MG63 (cell line): ENCODE data around the gene SON. TPM values are rescaled to one million over a fixed set of nuclear protein-coding genes. Genes with fewer than 3 reads are reported as not detected.

ENCODE experiments used
- DNase-seq: peaks from one replicate; pipeline ENCODE4 v3.0.0-alpha.2; 2020
- H3K27me3 ChIP-seq: fragments of 250-450 bp; sonication (Bioruptor Pico); 2 replicates; pipeline ENCODE4 v1.5.1; 2020; ENCODE audit warnings: mild to moderate bottlenecking, moderate library complexity
- H3K36me3 ChIP-seq: fragments of 250-450 bp; sonication (Bioruptor Pico); 2 replicates; pipeline ENCODE4 v1.5.1; 2020; ENCODE audit warnings: mild to moderate bottlenecking, moderate library complexity
- H3K4me3 ChIP-seq: fragments of 250-450 bp; sonication (Bioruptor Pico); 2 replicates; pipeline ENCODE4 v1.5.1; 2020; ENCODE audit warnings: mild to moderate bottlenecking, moderate library complexity
- H3K9me3 ChIP-seq: fragments of 250-450 bp; sonication (Bioruptor Pico); 2 replicates; pipeline ENCODE4 v1.5.1; 2020; ENCODE audit warnings: mild to moderate bottlenecking, moderate library complexity
- total RNA-seq: library from RNA; depleted of rRNA; stranded (reverse); fragments of >200 nt; shearing (Covaris generic); gene quantifications from 2 replicates; pipeline ENCODE4 v1.2.3, GENCODE V29; 2014; ENCODE audit warnings: low replicate concordance

SON gene
- total RNA-seq, 1 experiment from 2014 or later: 124 TPM

DNA sequence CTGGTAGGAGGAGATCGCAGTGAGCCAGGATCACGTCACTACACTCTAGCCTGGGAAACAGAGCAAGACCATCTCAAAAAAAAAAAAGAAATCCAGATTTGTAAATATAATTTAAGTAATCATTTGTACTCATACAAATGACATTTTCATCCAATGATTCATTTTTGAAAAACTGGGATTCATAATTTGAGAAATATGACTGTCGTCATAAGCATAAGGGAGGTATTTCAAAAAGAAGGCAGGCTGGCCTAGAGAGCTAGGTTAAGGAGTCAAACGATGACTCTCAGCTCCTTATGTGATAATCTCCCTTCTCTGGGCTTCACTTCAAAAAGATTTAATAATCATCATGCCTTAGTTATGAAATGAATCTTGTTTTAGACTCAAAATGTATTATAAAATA, 3.2 kb upstream of the SON start:
- peaks cover 72% of the 10 kb centered on the region for H3K36me3 ChIP-seq
- DNase-seq: no peak
- no peaks in the 10 kb centered on the region for H3K9me3 ChIP-seq
- no peaks in the 10 kb centered on the region for H3K27me3 ChIP-seq
- no peak overlapping the region for H3K4me3 ChIP-seq

DNA sequence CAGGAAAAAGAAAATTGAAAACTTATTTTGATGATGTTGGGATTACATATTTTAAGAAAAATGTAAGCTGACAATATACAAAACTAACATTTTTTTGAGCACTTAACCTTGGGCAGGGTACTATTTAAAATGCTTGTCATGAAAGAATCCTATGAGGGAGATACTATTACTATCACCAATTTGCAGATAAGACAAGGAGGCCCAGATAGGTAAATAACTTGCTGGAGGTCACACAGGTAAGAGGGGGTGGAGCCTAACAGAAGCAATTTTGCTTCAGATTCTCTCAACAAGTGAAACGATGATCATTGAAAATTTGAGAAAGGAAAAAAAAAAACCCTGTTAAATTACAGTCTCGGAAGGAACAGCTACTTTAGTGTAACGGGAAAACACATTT, 2.1 kb upstream of the SON start:
- no peak for DNase-seq
- peak overlapping the region; percentile 91 for H3K4me3 ChIP-seq
- peaks cover 66% of the 10 kb centered on the region for H3K36me3 ChIP-seq
- H3K27me3 ChIP-seq: no peaks in the 10 kb centered on the region
- H3K9me3 ChIP-seq: no peaks in the 10 kb centered on the region

DNA sequence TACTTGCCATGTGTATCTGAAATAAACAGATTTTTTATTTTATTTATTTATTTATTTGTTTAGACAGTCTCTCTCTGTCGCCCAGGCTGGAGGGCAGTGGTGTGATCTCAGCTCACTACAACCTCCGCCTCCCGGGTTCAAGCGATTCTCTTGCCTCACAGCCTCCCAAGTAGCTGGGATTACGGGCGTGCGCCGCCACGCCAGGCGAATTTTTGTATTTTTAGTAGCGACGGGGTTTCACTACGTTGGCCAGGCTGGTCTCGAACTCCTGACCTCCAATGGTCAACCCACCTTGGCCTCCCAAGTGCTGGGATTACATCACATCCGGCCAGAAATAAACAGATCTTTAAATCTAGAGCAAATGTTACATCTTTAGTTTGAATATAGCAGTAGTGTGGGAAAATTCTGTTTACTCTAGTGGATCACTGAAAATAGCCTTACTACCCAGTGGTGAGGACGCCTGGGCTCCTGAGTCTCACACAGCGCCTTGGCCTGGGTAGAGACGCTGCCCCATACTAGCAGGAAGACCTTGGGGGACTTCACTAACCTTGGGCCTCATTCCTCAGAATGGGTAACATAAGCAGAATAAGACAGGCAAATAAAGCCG, 1.6 kb upstream of the SON start:
- Histone ChIP-seq H3K4me3 (peak overlapping the region; percentile 91), H3K36me3 (peaks cover 64% of the 10 kb centered on the region), H3K9me3 (no peaks in the 10 kb centered on the region), H3K27me3 (no peaks in the 10 kb centered on the region)
- DNase-seq: peak; percentile 26

DNA sequence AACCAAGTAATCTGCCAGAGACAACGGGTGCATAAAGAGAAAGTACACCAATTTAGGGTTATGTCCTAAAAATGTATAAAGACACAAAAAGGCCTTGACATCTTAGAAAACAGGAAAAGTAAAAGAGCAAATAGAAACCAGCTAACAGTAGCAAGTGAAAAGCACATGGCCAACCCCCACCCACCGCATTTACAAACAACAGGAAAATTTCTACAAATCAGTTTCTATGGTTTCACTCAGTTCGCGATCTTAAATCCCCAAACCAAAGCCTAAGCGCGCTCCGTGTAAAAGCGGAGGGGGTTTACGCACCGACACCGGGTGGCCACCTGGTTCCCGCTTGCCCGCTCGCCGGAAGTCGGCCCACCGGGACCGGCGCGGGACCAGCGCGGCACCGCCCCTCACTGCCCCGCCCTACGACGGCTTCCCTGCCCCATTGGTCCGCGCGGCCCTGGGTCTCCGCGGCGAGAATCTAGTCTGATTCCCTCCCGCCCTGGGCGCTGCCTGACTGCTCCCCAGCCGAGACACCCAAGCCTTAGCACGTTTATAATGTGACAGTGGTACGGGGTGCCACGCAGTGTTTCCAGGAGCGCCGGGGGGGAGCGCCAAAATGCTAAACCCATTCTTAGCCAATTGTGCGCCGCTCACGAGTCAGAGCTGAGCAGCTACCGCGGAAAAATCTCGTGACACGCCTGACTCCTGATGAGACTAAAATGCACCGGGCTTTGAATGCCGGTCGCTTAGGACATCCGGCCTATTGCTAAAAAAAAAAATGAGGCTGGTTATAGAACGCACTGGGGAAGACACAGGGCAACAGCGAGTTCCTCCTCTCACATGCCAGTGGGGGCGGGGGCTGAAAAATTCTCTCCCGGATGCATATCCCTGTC, 840 bp upstream of the SON start, which contains the start of gene GART:
TSS of gene GART (minus strand) at position 362 of the 884 bp plus-strand sequence. CDS start 2,802 bp downstream, outside the sequence.
- Histone ChIP-seq H3K27me3 (no peaks in the 10 kb centered on the region), H3K36me3 (peaks cover 64% of the 10 kb centered on the region), H3K9me3 (no peaks in the 10 kb centered on the region), H3K4me3 (peak within 1 kb of the TSS; percentile 91)
- peak; percentile 91 for DNase-seq

DNA sequence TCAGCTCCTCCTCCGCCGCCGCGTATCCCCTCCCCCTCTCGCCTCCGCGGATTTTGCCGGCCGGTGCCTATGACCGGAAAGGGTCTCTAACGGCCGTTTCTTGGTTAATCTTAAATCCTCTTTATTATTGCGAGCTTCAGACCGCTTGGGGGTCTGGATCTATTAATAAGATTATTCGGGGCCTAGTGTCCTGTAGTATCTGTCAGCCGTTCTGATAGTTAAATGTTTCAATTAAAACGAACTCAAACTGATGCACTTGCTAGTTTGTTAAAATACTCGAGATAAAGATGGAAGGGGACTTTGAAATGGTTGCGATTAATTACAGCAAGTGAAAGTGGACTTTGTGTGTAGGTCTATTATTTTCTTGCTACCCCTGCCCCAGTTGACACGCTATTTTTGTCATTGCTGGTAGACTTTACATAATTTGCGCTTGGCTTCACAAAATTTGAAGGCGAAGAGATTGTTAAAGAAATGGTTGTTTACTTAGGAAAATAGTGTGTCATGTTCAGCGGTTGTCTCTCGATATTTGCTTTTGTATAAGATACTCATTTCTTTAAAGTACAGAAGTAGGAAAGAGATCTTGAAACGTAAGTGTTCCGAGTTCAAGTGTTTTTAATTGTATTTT, 779 bp downstream of the SON start:
- H3K36me3 ChIP-seq: peaks cover 62% of the 10 kb centered on the region
- peak; percentile 80 for DNase-seq
- H3K9me3 ChIP-seq: no peaks in the 10 kb centered on the region
- H3K4me3 ChIP-seq: peak overlapping the region; percentile 91
- no peaks in the 10 kb centered on the region for H3K27me3 ChIP-seq

DNA sequence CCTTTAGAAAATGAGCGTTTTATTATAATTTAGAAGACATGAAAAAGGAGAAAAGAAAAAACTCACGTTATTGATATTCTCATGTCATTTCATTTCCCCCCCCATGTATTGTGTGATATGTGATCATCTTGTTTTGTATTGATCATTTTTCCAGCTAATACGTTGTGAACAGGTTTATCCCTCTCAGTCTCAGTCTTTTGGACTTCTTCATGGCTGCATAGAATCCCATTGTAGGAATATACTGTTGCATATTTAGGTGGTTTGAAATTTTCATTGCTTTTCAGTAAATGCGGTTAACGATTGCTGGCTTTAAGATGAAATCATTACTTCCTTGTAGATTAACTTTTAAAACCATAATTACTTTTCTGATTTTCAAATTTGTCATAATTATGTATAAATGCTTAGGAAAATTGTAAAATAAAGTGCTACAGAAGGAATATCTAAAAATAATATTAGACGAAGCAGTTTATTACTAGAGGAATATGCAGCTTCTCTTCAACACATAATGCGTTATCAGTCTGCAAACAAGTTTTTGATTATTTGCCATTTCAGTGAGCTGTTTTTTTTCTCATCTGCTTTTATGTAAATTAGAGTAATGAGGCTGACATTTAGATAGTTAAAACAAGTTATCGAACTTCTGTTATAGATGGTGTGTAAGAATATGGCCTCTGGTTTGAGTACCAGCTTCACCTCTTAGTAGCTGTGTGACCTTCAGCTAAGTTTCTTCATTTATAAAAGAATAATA, 1.8 kb downstream of the SON start:
- no peak for DNase-seq
- H3K9me3 ChIP-seq: no peaks in the 10 kb centered on the region
- H3K4me3 ChIP-seq: peak overlapping the region; percentile 91
- peaks cover 62% of the 10 kb centered on the region for H3K36me3 ChIP-seq
- H3K27me3 ChIP-seq: no peaks in the 10 kb centered on the region

DNA sequence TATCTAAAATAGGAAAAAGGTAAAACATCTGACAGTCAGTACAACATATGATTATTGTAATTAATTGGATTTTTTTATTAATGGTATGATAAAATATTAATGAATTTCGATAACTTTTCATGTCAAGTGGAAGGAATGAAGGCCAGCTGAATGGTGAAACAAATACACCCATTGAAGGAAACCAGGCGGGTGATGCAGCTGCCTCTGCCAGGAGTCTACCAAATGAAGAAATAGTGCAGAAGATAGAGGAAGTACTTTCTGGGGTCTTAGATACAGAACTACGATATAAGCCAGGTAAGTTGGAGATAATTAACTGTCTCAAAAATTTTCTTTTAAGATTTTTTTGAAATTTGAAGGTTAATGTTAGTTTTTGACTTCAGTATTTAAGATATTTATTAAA, 3.2 kb downstream of the SON start:
- Histone ChIP-seq H3K4me3 (peak overlapping the region; percentile 91; the same call in 1 of the 2 replicates), H3K36me3 (peaks cover 65% of the 10 kb centered on the region), H3K27me3 (no peaks in the 10 kb centered on the region), H3K9me3 (no peaks in the 10 kb centered on the region)
- DNase-seq: no peak

DNA sequence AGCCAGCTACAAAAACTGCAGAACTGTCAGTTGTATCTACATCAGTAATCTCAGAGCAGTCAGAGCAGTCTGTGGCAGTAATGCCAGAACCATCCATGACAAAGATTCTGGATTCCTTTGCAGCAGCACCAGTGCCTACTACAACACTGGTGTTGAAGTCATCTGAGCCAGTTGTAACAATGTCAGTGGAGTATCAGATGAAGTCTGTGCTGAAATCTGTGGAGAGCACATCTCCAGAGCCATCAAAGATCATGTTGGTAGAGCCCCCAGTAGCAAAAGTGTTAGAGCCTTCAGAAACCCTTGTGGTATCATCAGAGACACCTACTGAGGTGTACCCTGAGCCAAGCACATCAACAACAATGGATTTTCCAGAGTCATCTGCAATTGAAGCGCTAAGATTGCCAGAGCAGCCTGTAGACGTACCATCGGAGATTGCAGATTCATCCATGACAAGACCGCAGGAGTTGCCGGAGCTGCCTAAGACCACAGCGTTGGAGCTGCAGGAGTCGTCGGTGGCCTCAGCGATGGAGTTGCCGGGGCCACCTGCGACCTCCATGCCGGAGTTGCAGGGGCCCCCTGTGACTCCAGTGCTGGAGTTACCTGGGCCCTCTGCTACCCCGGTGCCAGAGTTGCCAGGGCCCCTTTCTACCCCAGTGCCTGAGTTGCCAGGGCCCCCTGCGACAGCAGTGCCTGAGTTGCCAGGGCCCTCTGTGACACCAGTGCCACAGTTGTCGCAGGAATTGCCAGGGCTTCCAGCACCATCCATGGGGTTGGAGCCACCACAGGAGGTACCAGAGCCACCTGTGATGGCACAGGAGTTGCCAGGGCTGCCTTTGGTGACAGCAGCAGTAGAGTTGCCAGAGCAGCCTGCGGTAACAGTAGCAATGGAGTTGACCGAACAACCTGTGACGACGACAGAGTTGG, 7.3 kb downstream of the SON start:
- DNase-seq: no peak
- peaks cover 87% of the 10 kb centered on the region for H3K36me3 ChIP-seq
- H3K27me3 ChIP-seq: no peaks in the 10 kb centered on the region
- H3K9me3 ChIP-seq: no peaks in the 10 kb centered on the region
- no peak overlapping the region for H3K4me3 ChIP-seq

DNA sequence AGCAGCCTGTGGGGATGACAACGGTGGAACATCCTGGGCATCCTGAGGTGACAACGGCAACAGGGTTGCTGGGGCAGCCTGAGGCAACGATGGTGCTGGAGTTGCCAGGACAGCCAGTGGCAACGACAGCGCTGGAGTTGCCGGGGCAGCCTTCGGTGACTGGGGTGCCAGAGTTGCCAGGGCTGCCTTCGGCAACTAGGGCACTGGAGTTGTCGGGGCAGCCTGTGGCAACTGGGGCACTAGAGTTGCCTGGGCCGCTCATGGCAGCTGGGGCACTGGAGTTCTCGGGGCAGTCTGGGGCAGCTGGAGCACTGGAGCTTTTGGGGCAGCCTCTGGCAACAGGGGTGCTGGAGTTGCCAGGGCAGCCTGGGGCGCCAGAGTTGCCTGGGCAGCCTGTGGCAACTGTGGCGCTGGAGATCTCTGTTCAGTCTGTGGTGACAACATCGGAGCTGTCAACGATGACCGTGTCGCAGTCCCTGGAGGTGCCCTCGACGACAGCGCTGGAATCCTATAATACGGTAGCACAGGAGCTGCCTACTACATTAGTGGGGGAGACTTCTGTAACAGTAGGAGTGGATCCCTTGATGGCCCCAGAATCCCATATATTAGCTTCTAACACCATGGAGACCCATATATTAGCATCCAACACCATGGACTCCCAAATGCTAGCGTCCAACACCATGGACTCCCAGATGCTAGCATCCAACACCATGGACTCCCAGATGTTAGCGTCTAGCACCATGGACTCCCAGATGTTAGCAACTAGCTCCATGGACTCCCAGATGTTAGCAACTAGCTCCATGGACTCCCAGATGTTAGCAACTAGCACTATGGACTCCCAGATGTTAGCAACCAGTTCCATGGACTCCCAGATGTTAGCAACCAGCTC, 8.2 kb downstream of the SON start:
- H3K27me3 ChIP-seq: no peaks in the 10 kb centered on the region
- H3K36me3 ChIP-seq: peaks cover 95% of the 10 kb centered on the region
- H3K9me3 ChIP-seq: no peaks in the 10 kb centered on the region
- no peak overlapping the region for H3K4me3 ChIP-seq
- no peak for DNase-seq

DNA sequence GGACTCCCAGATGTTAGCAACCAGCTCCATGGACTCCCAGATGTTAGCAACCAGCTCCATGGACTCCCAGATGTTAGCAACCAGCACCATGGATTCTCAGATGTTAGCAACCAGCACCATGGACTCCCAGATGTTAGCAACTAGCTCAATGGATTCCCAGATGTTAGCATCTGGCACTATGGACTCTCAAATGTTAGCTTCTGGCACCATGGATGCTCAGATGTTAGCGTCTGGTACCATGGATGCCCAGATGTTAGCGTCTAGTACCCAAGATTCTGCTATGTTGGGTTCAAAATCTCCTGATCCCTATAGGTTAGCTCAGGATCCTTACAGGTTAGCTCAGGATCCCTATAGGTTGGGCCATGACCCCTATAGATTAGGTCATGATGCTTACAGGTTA, 8.8 kb downstream of the SON start:
- DNase-seq: no peak
- Histone ChIP-seq H3K4me3 (no peak overlapping the region), H3K36me3 (peaks cover 95% of the 10 kb centered on the region), H3K27me3 (no peaks in the 10 kb centered on the region), H3K9me3 (no peaks in the 10 kb centered on the region)

DNA sequence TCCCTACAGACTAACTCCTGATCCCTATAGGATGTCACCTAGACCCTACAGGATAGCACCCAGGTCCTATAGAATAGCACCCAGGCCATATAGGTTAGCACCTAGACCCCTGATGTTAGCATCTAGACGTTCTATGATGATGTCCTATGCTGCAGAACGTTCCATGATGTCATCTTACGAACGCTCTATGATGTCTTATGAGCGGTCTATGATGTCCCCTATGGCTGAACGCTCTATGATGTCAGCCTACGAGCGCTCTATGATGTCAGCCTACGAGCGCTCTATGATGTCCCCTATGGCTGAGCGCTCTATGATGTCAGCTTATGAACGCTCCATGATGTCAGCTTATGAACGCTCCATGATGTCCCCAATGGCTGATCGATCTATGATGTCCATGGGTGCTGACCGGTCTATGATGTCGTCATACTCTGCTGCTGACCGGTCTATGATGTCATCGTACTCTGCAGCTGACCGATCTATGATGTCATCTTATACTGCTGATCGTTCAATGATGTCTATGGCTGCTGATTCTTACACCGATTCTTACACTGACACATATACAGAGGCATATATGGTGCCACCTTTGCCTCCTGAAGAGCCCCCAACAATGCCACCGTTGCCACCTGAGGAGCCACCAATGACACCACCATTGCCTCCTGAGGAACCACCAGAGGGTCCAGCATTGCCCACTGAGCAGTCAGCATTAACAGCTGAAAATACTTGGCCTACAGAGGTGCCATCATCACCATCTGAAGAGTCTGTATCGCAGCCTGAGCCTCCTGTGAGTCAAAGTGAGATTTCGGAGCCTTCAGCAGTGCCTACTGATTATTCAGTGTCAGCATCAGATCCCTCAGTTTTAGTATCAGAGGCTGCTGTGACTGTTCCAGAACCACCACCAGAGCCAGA, 9.5 kb downstream of the SON start:
- H3K9me3 ChIP-seq: no peaks in the 10 kb centered on the region
- H3K36me3 ChIP-seq: peaks cover 93% of the 10 kb centered on the region
- DNase-seq: no peak
- H3K27me3 ChIP-seq: no peaks in the 10 kb centered on the region
- H3K4me3 ChIP-seq: no peak overlapping the region

DNA sequence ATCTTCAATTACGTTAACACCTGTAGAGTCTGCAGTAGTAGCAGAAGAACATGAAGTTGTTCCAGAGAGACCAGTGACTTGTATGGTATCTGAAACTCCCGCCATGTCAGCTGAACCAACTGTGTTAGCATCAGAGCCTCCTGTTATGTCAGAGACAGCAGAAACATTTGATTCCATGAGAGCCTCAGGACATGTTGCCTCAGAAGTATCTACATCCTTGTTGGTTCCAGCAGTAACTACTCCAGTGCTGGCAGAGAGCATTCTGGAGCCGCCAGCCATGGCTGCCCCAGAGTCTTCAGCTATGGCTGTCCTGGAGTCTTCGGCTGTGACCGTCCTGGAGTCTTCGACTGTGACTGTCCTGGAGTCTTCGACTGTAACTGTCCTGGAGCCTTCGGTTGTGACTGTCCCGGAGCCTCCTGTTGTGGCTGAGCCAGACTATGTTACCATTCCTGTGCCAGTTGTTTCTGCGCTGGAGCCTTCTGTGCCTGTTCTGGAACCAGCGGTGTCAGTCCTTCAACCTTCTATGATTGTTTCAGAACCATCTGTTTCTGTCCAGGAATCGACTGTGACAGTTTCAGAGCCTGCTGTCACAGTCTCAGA, 10.3 kb downstream of the SON start:
- H3K27me3 ChIP-seq: no peaks in the 10 kb centered on the region
- no peak for DNase-seq
- H3K9me3 ChIP-seq: no peaks in the 10 kb centered on the region
- H3K4me3 ChIP-seq: no peak overlapping the region
- peaks cover 96% of the 10 kb centered on the region for H3K36me3 ChIP-seq

DNA sequence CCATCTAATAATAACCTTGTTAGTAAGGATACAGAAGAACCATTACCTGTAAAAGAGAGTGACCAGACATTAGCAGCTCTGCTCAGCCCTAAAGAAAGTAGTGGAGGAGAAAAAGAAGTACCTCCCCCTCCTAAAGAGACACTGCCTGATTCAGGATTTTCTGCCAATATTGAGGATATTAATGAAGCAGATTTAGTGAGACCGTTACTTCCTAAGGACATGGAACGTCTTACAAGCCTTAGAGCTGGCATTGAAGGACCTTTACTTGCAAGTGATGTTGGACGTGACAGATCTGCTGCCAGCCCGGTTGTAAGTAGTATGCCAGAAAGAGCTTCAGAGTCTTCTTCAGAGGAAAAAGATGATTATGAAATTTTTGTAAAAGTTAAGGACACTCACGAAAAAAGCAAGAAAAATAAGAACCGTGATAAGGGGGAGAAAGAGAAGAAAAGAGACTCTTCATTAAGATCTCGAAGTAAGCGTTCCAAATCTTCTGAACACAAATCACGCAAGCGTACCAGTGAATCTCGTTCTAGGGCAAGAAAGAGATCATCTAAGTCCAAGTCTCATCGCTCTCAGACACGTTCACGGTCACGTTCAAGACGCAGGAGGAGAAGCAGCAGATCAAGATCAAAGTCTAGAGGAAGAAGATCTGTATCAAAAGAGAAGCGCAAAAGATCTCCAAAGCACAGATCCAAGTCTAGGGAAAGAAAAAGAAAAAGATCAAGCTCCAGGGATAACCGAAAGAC, 11.6 kb downstream of the SON start:
- DNase-seq: no peak
- no peaks in the 10 kb centered on the region for H3K27me3 ChIP-seq
- no peak overlapping the region for H3K4me3 ChIP-seq
- H3K9me3 ChIP-seq: no peaks in the 10 kb centered on the region
- H3K36me3 ChIP-seq: peaks cover 96% of the 10 kb centered on the region
